H1 (cell line): ENCODE results near the gene WDFY4. TPM values are rescaled to one million over a fixed set of nuclear protein-coding genes. Genes with fewer than 3 reads are reported as not detected.

Experiments
- KDM4A ChIP-seq: IDR thresholded peaks from one replicate; pipeline ENCODE4 v1.7.1; 2012; ENCODE audit warnings: low read depth, mild to moderate bottlenecking, moderate library complexity, low read length, inconsistent platforms; ENCODE audit not compliant: severe bottlenecking
- PHF8 ChIP-seq: fragments of 200-600 bp; sonication (generic); conservative IDR thresholded peaks from 2 replicates; pipeline ENCODE4 v1.7.1; 2012; ENCODE audit warnings: low read depth, mild to moderate bottlenecking, inconsistent platforms, low read length, moderate library complexity
- POLR2A ChIP-seq, 2 experiments: IDR thresholded peaks; 1 replicate in 1 of 2; 2 replicates in 1 of 2; pipeline ENCODE4 v1.6.1; 2011; ENCODE audit warnings: low read depth in 2 of 2, low read length in 2 of 2, mild to moderate bottlenecking in 2 of 2; ENCODE audit errors: control extremely low read depth in 1 of 2
- RXRA ChIP-seq: IDR thresholded peaks from 2 replicates; pipeline ENCODE4 v1.6.1; 2011; ENCODE audit warnings: low read depth, mild to moderate bottlenecking, low read length, moderate library complexity; ENCODE audit not compliant: insufficient read depth
- SIX5 ChIP-seq: IDR thresholded peaks from 2 replicates; pipeline ENCODE4 v1.6.1; 2011; ENCODE audit warnings: mild to moderate bottlenecking, low read depth, low read length
- SP1 ChIP-seq: IDR thresholded peaks from 2 replicates; pipeline ENCODE4 v1.6.1; 2011; ENCODE audit warnings: low read depth, low read length
- TAF7 ChIP-seq: optimal IDR thresholded peaks from 2 replicates; pipeline ENCODE3; 2011; ENCODE audit warnings: low read depth, mild to moderate bottlenecking, inconsistent platforms, low read length, moderate library complexity, borderline replicate concordance
- TEAD4 ChIP-seq: IDR thresholded peaks from 2 replicates; pipeline ENCODE4 v1.6.1; 2012; ENCODE audit warnings: low read depth, low read length, inconsistent platforms, mixed read lengths
- ZNF274 ChIP-seq: IDR thresholded peaks from 2 replicates; pipeline ENCODE4 v1.7.0; 2012; ENCODE audit warnings: low read length, borderline replicate concordance; ENCODE audit errors: extremely low read depth
- polyA plus RNA-seq, 7 experiments: library from polyadenylated mRNA; depleted of rRNA in 3 of 7; stranded (reverse) in 5 of 7; unstranded in 2 of 7; fragments of >200 nt in 5 of 7; fragments of 200-250 nt in 2 of 7; gene quantifications; 1 replicate in 5 of 7; 2 replicates in 1 of 7; 4 replicates in 1 of 7; pipeline versions ENCODE4 v1.2.1 to v1.2.3, GENCODE V29; 2011 to 2013; ENCODE audit warnings: missing spikeins in 2 of 7, mixed read lengths in 2 of 7
- total RNA-seq: library from RNA; stranded (reverse); fragmentation: NEBNext Ultra II Directional; extraction: Animal tissue kit (Norgen Biotek cat#: 25700); gene quantifications from 2 replicates; pipeline ENCODE4 v1.2.1, GENCODE V29; 2021
- TF ChIP-seq, protein P1 (sequence below): fragments of 300-600 bp; sonication (generic); IDR thresholded peaks from 2 replicates; pipeline ENCODE4 v1.7.1; 2012; ENCODE audit warnings: low read length, moderate library complexity, mild to moderate bottlenecking, inconsistent platforms; ENCODE audit not compliant: insufficient replicate concordance

The WDFY4 gene
- total and polyA plus RNA-seq, 2 of the 8 experiments (the other 6 are each of a cell fraction or from before 2014, with no cell fraction given): not detected

DNA sequence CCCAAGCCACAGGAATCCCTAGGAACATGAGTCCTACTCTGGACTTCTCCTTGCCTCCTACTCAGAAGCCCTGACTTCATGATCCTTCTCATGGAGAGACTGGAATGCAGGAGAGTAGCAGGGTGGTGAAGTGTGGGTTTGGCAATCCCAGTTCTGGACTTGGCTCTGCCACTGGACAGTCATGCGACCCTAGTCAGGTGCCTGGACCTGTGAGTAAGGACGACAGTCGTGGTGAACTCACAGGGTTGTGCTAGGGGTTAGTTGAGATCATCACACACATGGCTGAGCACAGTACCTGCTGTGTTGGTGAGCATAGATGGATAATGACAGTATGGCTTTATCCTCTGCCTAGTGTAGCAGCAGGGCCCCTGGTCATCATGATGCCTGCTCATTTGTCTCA, 137.0 kb downstream of the WDFY4 start (continued):
- TF ChIP-seq, protein P1, sequence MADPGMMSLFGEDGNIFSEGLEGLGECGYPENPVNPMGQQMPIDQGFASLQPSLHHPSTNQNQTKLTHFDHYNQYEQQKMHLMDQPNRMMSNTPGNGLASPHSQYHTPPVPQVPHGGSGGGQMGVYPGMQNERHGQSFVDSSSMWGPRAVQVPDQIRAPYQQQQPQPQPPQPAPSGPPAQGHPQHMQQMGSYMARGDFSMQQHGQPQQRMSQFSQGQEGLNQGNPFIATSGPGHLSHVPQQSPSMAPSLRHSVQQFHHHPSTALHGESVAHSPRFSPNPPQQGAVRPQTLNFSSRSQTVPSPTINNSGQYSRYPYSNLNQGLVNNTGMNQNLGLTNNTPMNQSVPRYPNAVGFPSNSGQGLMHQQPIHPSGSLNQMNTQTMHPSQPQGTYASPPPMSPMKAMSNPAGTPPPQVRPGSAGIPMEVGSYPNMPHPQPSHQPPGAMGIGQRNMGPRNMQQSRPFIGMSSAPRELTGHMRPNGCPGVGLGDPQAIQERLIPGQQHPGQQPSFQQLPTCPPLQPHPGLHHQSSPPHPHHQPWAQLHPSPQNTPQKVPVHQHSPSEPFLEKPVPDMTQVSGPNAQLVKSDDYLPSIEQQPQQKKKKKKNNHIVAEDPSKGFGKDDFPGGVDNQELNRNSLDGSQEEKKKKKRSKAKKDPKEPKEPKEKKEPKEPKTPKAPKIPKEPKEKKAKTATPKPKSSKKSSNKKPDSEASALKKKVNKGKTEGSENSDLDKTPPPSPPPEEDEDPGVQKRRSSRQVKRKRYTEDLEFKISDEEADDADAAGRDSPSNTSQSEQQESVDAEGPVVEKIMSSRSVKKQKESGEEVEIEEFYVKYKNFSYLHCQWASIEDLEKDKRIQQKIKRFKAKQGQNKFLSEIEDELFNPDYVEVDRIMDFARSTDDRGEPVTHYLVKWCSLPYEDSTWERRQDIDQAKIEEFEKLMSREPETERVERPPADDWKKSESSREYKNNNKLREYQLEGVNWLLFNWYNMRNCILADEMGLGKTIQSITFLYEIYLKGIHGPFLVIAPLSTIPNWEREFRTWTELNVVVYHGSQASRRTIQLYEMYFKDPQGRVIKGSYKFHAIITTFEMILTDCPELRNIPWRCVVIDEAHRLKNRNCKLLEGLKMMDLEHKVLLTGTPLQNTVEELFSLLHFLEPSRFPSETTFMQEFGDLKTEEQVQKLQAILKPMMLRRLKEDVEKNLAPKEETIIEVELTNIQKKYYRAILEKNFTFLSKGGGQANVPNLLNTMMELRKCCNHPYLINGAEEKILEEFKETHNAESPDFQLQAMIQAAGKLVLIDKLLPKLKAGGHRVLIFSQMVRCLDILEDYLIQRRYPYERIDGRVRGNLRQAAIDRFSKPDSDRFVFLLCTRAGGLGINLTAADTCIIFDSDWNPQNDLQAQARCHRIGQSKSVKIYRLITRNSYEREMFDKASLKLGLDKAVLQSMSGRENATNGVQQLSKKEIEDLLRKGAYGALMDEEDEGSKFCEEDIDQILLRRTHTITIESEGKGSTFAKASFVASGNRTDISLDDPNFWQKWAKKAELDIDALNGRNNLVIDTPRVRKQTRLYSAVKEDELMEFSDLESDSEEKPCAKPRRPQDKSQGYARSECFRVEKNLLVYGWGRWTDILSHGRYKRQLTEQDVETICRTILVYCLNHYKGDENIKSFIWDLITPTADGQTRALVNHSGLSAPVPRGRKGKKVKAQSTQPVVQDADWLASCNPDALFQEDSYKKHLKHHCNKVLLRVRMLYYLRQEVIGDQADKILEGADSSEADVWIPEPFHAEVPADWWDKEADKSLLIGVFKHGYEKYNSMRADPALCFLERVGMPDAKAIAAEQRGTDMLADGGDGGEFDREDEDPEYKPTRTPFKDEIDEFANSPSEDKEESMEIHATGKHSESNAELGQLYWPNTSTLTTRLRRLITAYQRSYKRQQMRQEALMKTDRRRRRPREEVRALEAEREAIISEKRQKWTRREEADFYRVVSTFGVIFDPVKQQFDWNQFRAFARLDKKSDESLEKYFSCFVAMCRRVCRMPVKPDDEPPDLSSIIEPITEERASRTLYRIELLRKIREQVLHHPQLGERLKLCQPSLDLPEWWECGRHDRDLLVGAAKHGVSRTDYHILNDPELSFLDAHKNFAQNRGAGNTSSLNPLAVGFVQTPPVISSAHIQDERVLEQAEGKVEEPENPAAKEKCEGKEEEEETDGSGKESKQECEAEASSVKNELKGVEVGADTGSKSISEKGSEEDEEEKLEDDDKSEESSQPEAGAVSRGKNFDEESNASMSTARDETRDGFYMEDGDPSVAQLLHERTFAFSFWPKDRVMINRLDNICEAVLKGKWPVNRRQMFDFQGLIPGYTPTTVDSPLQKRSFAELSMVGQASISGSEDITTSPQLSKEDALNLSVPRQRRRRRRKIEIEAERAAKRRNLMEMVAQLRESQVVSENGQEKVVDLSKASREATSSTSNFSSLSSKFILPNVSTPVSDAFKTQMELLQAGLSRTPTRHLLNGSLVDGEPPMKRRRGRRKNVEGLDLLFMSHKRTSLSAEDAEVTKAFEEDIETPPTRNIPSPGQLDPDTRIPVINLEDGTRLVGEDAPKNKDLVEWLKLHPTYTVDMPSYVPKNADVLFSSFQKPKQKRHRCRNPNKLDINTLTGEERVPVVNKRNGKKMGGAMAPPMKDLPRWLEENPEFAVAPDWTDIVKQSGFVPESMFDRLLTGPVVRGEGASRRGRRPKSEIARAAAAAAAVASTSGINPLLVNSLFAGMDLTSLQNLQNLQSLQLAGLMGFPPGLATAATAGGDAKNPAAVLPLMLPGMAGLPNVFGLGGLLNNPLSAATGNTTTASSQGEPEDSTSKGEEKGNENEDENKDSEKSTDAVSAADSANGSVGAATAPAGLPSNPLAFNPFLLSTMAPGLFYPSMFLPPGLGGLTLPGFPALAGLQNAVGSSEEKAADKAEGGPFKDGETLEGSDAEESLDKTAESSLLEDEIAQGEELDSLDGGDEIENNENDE: no peak
- TF ChIP-seq TAF7 (no peak), ZNF274 (no peak), RXRA (no peak), SP1 (no peak), SIX5 (no peak), TEAD4 (no peak), PHF8 (no peak), POLR2A (IDR thresholded peaks at IDR 0.05; ENCODE audit: control extremely low read depth in 1 of 2, low read depth in 2 of 2, low read length in 2 of 2) (no peak), KDM4A (no peak)
- TF ChIP-seq, all 59 proteins: peak for 0
